Medulla oblongata (tissue), 1 donor: ENCODE measurements around the gene PDGFA.

ENCODE experiments used
- DNase-seq: peaks from one replicate; pipeline ENCODE4 v3.0.0-alpha.2; 2015; ENCODE audit errors: extremely low spot score

Gene PDGFA

DNA sequence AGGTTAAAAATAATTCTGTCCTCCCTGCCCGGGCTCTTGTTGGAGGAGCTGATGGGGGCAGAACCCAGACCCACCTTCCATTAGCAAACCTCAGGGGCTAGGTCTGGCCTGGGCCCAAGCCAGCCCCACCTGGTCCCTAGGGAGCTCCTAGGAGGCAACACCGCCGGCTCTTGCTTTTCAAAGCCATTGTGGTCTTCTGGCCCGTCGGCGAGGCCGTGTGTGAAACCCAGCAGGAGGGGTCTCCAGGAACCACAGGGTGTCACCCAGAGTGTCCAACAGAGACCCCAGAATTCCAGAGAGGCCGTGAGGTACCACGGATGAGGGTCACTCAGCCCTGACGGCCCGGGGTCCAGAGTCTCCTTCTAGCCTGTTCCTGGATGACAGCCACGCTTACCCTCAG is 16.6 kb upstream of the PDGFA start:
- DNase-seq = no peak

DNA sequence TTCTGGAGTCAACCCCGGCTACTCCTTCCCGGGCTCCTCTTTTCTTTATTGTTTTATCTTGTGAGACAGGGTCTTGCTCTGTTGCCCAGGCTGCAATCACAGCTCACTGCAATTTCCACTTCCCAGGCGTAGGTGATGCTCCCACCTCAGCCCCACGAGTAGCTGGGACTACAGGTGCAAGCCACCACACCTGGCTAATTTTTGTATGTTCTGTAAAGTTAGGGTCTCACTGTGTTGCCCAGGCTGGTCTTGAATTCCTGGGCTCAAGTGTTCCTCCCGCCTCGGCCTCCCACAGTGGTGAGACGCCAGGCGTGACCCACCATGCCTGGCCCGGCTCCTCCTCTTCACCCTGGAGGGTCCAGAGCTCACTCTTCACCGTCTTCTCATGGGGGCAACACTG is 15.3 kb upstream of the PDGFA start:
- DNase-seq = no peak

DNA sequence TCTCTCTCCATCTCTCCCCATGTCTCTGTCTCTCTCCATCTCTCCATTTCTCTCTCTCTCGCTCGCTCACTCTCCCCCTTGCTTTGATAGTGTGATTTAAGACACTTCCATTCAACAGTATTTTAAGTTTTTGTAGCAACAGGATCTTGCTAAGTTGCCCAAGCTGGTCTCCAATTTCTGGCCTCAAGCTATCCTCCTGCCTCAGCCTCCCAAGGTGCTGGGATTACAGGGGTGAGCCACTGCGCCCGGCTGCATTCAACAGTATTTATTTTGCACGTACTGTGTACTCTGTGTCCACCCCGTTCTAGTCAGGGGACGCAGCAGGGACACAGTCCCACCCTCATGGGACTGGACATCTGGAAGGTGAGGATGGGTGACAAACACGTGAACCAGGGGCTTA is 14.4 kb upstream of the PDGFA start:
- DNase-seq = no peak

DNA sequence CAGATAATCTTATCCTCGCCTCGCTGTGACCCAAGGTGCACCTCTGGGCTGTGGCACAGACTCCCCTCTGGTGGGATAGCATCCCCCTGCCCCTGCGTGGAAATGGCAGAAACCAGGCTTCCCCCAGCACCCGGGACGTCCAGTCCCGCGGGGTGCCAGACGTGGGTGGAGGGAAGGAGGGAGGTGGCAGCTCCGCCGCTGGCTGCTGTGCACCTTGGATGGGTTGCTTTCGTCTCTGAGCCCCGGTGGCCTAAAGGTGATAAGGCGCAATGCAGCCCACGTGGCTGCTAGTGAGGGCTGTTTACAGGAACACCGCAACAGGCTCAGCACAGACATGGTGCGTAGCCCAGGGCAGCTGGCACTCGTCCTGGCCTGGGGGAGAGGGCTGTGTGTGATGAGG is 13.6 kb upstream of the PDGFA start:
- DNase-seq = no peak

DNA sequence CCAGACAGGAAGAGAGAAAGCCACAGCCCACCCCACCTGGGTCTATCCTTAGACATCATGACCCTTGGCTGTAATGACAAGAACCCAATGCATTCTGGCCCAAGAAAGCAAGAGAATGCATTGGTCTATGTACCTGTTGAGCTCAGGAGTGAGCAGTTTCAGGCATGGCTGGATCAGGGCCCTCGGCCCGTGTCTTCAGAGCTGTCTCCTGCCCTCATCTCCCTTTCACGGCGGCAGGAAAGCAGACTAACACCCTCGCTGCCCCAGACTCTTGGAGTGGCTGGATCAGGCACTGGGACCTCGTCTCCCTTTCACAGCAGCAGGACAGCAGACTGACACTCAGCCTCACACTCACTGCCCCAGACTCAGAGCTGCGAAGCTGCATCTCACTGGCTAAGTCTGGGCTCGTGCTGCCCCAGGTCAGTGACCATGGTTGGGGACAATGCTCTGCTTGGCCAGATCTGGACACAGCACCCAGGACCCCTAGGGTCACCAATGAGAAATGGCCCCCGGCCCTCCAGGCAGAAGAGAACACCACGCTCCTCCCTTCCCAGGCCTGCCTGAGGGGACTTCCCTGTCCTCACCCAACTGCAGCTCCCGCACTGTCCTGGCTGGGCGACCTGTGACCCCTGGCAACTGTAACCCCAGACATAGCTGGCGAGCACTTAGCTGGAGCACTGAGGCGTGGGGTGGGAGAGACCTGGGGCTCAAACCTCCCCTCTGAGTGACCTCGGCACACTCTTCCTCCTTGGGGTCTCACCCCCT is 12.9 kb upstream of the PDGFA start:
- DNase-seq = no peak

DNA sequence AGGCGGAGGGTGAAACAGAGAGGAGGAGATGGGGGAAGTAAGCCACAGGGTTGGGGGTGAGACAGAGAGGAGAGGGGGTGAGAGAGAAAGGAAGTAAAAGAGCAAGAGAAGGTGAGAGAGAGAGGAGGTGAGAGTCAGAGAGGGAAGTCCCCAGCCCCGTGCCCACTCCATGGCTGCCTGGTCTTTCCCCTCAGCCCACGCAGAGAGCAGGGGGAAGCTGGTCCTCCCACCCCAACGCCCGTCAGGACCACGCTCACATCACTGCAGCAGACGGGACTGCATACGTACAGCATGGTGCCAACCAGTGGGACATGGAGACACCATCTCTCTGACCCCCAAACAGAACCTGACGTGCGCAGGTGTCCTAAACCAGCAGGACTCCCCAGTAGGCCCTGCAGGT is 12.1 kb upstream of the PDGFA start:
- no peak for DNase-seq

DNA sequence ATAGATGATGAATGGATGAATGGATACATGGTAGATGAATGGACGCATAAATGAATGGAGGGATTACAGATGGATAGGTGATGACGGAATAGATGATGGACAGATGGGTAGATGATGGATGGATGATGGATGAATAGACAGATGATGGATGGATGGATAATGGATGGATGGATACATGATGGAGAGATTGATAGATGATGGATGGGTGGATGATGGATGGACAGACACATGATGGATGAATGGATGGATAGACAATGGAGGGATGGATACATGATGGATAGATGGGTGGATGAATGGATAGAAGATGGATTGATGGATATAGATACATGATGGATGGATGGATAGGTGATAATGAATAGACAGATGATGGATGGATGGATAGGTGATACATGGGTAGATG is 8.8 kb upstream of the PDGFA start:
- no peak for DNase-seq

DNA sequence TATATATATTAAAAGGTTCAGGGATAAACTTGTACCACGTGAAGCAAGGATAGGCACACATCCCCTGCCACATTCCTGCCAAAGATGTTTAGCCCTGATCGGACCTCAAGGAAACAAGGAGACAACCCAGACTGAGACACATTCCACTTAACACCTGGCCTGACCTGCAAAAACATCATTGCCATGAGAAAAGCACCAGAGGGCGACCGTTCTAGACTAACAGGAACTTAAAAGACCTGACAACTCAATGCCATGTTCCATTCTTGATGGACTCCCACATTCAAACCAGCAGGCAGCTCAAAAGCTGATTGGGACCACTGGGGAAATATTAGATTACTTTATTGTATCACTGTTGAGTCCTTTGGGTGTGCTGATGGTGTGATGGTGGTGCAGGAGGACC is 8.1 kb upstream of the PDGFA start:
- DNase-seq = no peak

DNA sequence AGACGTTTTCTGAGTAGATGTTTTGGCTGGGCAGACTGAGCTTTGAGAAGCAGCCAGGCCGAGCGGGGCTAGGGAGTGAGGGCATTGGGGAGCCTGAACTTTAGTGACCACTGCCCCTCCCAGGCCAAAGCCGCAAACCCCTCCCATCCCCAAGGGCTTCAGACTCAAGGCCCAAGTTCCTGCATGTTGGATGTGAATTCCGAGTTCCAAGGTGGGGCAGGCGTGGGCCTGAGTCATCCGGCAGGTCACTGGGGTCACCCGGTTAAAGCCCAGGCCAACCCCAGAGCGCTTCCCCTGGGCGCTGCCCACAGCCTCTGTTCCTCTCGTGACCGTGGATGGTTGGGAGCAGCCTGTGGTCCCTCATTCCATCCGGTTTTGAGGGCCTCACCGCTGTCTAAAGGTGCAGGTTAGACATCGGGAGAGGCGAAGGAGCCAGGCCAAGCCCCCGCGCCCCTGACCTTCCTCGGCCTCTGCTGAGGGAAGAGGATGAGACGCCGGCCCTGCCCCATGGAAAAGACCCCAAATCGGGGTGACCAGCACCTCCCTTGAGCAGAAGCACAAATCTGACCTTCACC is 6.9 kb upstream of the PDGFA start:
- no peak for DNase-seq

DNA sequence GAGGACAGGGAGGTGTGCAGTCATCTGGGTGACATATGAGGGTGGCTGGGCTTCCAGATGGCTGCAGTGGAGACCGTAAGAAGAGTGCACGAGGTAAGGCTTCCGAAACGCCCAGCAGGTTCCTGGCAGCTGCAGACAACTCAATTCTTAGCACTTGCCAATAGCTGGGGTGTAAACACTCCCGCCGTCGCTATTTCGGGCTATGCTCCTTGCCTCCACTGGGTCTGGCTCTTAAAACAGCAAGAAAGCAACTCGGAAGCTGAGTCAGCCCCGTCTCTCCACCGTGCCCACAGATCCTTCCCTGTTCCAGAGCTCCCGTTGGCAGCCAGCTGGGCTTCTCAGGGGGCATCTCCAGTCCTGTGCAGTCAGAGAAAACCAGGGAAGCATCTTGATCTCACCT is 6.1 kb upstream of the PDGFA start:
- DNase-seq = no peak

DNA sequence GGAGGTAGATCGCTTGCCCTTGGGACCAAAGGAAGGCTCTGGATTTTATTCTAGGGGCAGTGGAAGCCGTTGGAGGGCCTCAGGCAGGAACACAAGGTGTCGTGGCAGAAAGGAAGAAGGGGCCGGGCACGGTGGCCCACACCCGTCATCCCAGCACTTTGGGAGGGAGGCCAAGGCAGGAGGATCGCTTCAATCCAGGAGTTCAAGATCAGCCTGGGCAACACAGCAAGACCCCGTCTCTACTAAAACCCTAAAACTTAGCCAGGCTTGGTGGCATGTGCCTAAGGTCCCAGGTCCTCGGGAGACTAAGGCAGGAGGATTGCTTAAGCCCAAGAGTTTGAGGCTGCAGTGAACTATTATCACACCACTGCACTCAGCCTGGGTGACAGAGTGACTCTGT is 5.2 kb upstream of the PDGFA start:
- no peak for DNase-seq

DNA sequence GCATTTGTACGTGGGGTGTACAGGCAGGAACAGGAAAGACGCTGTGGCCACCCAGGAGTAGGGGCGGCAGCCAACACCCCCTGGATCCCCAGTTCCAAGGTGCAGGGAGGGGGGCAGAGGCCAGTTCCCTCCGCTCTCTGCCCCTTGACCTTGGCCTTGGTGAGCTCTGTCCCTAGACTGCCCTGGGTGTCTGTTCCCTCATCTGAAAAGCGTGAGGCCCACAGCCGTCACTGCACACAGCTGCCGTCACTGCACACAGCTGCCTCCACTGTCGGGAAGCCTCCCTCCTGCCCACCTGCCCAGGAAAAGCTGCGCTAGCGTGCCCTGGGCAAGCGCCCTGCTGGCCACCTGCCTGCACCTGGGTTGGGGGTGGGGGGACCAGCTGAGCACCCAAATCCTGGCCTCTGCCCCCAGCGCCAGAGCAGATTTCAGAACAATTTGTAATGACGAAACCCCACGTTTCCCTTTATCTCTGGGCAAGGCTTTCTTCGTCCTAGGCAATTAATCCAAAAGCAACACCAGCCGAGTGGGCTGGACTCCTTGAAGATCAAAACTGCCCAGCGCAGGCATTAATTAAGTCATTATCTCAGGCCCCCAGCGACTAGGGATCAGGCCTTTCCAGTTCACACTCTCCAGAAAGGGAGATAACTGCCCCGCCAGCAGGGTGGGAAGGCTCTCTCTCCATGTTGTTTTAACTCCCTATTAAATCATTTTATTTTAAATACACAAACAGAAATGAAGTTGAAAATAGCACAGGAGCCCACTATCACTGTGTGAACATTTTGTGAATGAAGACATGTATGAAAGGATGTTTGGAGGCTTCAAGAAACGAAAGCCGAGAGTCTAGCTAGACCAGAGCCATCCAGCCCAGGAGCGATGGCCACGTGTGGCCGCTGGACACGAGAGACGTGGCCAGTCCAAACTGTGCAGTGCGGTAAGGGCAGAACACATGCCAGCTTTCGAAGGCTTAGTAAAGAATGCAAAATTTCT is 4.0 kb upstream of the PDGFA start:
- no peak for DNase-seq

DNA sequence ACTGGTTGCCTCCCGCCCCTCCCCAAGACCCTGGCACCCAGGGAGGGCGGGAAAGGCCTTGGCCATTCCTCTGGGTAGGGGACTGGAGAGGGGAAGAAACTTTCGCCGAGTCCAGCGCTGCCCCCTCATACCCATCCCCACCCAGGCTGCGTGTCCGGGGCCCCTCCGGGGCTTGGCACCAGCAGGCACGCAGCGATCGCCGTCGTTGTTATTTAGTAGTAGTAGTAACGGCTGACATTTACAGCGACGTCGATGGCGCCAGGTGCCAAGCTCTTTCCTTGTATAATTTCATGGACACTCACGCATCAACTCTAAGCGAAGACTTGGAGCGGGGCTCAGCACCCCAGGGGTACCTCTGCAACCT is 3.3 kb upstream of the PDGFA start:
- no peak for DNase-seq

DNA sequence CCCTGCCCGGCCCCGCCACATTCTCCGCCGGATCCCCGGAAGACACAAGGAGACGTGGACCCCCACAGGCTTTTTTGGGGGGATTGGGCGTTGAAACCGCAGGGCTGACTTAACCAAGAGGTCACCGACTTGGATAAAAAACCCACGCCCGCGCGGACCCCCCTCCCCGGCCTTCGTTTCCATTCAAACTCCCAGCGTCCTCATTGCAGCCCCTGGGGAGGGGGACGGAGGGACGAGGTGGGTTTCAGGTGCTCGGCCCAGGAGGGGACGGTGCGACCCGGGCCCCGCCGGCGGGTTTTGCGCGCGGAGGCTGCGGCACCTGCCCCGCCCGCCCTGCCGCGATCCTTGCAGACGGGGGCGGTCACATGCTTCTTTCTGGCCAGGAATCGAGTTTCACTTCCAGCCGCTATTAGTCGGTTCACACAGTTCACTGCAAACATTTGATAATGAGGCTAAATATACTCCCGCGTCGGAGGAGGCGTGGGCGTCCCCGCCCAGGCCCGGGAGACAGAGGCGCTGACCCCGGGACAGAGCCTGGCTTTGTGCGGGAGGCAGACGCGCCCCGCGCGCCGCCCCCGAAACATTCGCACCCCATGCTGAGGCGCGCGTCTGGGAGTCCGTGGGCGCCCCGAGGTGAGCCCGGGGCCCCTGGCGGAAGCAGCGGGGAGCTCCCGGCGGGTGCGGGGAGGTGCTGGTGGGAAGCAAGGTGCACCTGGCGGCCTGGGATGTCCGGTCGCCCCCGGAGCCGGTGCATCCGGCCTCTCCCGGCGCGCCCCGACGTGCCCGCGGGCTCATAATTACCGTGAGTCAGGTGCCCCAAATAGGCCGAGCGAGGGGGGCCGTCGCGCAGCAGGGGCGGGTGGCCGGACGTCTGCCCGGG is 2.7 kb upstream of the PDGFA start:
- DNase-seq = peak; percentile 72

DNA sequence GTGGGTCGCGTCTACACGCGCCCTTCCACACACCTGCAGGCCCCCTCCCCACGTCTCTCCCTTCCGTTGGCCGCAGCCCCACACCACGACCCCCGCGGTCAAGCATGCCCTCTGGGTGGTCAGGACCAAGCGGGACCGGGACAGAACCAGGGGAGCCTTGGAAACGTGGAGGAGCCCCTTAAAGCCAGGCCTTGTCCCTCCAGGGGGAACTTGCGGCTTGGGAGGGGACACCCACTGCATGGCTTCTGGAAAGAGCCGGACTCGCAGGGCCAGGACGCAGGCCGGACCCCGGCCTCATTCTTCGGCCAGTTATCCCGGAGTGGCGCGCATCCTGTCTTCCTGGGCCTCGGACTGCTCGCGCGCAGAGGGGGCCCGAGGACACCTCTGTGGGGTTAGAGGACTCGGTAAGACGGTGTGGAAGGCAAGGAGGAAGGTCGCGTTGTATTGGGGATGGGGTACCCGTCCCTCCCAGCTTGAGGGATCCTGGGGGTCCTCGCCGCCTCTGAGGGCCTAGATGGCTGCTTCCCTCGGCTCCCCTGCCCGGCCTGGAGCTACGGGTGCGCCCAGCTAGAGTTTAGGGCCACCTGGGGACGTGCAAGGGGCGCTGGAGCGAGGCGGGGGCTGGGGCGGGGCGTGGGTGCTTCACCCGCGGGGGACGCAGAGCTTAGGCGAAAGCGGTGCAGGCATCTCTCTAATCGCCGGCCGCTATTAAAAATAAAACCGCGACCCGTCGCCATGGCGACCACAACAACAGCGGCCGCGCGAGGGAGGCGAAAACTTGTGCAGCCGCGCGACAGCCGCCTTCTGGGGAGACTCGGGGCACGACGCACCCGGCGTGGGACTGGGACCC is 1.8 kb upstream of the PDGFA start:
- no peak for DNase-seq

DNA sequence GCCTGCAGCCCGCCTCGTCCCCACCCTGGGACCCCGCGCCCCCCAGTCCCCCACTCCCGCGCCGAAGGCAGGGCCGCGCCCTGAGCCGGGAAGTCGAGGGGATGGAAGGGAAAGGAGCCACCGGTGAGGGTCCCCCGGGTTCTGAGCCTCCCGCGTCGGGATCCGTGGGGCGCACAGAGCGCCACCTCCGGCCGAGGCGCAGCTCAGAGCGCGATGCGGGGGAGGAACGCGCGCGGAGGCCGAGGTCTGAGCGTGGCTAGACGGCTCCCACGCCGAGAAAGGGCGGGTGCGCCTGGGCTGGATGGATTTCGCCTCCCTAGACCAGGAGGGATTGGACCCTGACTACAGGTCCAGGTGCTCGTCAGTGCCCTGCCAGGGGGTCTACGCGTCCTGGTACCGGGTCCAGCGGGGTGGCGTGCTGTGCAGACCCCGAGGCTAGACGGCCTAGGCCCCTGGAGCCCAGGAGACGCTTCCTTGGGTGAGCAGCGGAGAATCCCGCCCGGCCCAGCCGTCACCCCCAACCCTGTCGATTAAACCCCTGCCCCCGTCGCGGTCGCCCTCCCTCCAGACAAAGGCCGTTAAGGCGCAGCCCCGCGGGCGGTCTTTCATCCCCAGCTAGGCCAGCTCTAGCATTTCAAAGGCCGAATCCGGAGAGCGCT is 986 bp upstream of the PDGFA start:
- DNase-seq = no peak

DNA sequence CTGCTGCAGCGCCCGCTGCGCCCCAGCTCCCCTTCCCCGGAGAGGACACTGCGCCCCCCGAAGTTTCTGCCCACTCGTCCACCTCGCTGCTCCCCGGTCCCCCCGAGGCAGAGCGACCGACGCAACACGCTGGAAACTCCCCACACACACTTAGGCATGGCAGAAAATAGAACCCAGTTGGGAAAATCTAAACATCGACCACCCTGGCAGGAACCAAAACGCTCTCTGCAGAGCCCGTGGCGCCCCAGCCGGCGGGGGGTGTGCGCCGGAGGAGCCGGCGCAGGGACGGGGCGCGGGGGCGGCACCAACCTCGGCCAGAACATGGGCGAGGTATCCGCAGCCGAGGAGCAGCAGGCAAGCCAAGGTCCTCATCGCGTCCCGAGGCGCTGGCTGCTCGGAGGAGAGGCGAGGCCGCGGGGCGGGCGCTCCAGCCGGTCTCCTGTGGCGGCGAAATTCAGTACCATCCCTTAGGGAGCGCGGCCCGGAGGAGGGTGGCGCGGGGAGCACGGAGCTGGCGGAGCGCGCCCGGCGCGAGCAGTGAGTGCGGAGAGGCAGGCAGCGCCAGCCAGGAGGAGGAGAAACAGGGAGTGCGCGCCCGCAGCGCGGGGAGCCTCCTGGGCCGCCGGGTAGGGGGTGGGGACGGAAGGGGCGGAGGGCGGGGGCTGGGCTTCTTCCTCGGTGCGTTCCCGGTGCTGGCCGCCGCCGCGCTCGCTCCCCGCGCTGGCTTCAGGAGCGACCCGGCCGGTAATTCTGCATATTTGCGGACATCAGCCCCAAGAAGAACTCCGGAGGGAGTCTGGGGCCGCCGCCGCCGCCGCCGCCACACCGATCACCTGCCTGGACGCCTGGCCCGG is 789 bp downstream of the PDGFA start:
- DNase-seq = peak; percentile 80

DNA sequence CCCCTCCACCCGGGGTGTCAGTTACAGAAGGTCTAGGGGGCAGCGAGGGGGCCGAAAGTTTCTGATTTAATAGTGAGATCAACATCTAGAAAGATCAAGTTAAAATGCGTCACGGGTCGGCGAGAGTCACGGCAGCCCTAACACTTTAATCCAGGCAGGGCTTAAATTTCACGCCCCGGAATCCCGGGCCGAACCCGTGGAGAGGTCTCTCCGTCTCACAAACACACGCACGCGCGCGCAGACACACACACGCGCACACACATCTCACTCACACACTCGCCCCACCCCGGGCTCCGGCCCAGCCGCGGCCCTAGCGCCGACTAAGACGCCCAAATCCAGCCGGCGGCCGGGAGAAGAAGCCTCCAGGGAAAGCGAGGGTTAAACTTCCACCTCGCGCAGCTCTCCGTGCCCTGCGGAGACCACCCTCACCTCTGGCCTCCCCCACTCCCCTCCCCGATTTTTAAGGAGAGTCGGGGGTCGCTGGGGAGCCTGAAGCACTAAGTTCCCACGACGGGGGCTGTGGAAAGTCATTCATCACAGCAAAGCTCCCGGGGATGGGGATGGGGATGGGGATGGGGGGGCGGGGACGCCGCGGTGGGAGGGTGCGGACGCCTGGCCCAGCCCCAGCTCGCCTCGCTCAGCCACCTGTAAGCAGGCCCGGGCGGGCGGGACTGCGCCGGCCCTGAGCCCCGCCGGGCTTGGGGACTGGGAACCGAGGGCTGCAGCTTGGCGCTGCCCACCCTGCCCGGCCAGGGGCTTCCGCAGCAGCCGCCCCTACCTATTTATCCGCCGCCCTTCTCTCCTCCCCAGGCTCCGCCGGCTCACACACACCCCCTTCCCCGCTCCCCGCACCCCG is 1.6 kb downstream of the PDGFA start:
- peak; percentile 63 for DNase-seq
